AG08395 (cell line): ENCODE results near the gene ERCC1.

Source experiments
- DNase-seq: peaks from one replicate; pipeline ENCODE4 v3.0.0; 2012; ENCODE audit warnings: mixed read lengths, low spot score

Gene ERCC1

GRCh38 chr19:45364696-45365095, 59.0 kb downstream of the ERCC1 start:
- no peak for DNase-seq

DNA sequence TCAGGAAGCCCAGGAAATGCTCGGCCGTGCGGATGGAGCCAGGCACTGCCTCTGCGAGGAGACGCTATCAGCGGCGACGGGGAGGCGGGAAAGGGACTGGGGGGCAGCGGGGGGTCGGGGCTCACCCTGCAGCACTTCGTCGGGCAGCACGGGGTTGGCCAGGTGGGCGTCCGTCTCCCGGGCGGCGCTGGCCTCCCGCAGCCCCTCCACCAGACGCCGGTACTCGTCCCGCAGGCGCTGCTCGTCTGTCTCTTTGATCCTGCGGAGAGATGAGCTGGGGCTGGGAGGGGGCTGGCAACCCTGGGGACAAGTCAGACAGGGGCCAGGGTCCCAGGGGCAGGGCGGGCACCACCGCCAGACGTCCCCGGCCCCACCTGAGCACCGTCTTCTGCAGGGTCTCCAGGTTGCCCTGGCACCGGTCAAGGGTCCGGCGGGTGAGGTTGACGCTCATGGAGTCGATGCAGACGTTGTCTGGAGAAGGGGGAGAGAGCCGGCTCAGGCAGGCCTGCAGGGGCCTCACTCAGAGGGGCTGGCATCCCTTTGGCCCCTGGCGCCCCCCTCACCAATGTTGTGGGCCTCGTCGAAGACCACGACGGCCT, 59.8 kb downstream of the ERCC1 start:
- DNase-seq: no peak

DNA sequence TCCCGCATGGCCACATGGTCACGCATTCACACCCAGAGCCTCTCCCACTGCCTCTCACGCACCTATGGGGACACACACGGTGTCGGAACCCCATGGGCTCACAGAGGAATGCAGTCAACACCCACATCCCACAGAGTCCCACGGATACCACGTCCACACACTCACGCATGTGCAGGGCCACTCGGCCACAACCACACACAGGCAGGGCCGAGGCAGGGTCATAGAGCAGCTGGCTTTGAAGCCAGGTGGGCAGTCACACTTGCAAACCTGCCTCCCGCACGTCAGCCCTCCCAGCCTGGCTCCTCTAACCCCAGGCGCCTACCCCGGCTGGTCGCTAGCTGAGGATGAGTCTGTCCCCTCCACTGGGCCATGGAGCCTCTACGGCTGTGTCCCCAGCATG, 61.4 kb downstream of the ERCC1 start:
- DNase-seq: no peak

- no peak for DNase-seq
Measured at GRCh38 chr19:45361608-45362007, 62.1 kb downstream of the ERCC1 start.

DNA sequence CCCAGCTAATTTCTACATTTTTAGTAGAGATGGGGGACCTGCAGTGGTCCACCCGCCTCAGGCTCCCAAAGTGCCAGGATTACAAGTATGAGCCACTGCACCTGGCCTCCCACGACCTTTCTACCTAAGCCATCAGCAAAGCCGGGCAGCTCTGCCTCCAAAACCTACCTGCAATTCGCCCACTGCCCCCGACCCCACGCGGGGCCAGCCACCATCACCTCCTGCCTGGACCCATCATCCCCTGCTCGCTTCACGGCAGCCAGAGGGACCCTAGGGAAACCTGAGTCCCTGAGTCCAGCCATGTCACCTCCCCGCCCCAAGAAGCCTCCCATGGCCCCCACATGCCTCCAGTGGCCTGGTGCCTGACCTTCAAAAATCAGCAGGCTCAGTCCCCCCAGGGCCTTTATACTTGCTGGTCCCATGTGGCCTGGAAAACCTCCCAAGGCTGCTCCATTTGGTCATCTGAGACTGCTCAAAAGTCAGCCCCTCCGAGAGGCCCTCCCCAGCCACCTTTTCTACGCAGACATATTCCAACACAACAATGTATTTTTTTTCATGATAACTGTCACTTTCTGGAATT, 65.4 kb downstream of the ERCC1 start:
- no peak for DNase-seq

DNA sequence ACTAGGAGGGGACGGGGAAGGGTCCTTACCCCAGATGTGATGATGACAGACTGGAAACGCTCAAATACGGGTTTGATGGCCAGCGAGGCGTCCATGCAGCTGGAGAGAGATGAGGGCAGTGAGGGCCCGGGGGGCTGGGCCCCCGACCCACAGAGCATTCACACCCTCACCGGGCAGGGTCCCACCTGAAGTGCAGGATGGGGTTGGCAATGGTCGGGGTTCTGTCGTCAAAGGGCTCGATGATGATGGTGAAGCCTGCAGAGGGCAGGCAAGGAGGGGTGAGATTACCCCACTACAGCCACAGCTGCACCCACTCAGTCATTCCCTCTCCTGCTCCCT, 66.3 kb downstream of the ERCC1 start:
- DNase-seq: no peak
